Colonic mucosa (tissue), 4 donors: ENCODE measurements around the gene PLPPR1. TPM values are rescaled to one million over a fixed set of nuclear protein-coding genes. Genes with fewer than 3 reads are reported as not detected.

Experiments
- DNase-seq: peaks from one replicate; pipeline ENCODE4 v3.0.0-alpha.2; 2020
- H3K27ac ChIP-seq: fragments of 200-600 bp; one replicate; pipeline ENCODE4 v1.8.0; 2021
- H3K27me3 ChIP-seq: fragments of 200-600 bp; one replicate; pipeline ENCODE4 v1.8.0; 2021
- H3K36me3 ChIP-seq: fragments of 200-600 bp; one replicate; pipeline ENCODE4 v1.8.0; 2021
- H3K4me1 ChIP-seq: fragments of 200-600 bp; one replicate; pipeline ENCODE4 v1.8.0; 2021; ENCODE audit warnings: mild to moderate bottlenecking
- H3K4me3 ChIP-seq: fragments of 200-600 bp; one replicate; pipeline ENCODE4 v1.8.0; 2021
- H3K9ac ChIP-seq, 2 donors: one replicate each; pipeline ENCODE4 v1.7.0; 2013; ENCODE audit warnings: control low read depth in 2 of 2, low read depth in 2 of 2, low read length in 2 of 2
- H3K9me3 ChIP-seq: fragments of 200-600 bp; one replicate; pipeline ENCODE4 v1.8.0; 2021
- intact Hi-C: fragments of 100-400 bp; cut with DNase I; formaldehyde crosslinking; loops from one replicate; pipeline ENCODE4 v1.14.1; 2022
- total RNA-seq, 2 donors: library from RNA; stranded (reverse); fragmentation: NEBNext Ultra II Directional in 1 of 2; extraction: Animal tissue kit (Norgen Biotek cat#: 25700) in 1 of 2; gene quantifications; one replicate each; pipeline ENCODE4 v1.2.1, GENCODE V29; 2021
- TF ChIP-seq, protein P1 (sequence below): fragments of 200-600 bp; IDR thresholded peaks from one replicate; pipeline ENCODE4 v1.8.0; 2022; ENCODE audit warnings: antibody characterized with exemption, mild to moderate bottlenecking
- donor health status: healthy.
- donor health status: DM: no; HTN: no; CAD: no.
- donor health status: DM: no; HTN: no; CAD: no.

Gene PLPPR1
- total RNA-seq, 2 donors from 2014 or later, result 0.25 to 0.69 TPM

DNA sequence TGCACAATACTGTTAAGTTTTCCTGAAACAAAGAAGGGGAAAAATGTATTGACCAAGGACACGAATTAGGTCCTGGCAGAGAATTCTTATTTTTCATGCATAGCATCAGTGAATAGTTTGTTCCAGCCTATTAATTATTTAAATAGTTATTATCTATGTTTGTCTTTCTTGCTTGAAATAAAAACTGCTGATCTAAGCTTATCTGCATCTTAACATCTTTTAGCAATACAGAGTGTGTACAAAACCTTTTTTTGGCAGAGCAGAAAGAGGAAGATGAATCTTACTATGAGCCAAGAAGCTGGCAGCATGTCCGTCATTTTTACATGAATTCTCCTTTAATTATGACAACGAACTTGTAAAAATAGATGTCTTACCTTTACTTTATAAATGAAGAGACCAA is 23.3 kb upstream of the PLPPR1 start:
- TF ChIP-seq, protein P1, sequence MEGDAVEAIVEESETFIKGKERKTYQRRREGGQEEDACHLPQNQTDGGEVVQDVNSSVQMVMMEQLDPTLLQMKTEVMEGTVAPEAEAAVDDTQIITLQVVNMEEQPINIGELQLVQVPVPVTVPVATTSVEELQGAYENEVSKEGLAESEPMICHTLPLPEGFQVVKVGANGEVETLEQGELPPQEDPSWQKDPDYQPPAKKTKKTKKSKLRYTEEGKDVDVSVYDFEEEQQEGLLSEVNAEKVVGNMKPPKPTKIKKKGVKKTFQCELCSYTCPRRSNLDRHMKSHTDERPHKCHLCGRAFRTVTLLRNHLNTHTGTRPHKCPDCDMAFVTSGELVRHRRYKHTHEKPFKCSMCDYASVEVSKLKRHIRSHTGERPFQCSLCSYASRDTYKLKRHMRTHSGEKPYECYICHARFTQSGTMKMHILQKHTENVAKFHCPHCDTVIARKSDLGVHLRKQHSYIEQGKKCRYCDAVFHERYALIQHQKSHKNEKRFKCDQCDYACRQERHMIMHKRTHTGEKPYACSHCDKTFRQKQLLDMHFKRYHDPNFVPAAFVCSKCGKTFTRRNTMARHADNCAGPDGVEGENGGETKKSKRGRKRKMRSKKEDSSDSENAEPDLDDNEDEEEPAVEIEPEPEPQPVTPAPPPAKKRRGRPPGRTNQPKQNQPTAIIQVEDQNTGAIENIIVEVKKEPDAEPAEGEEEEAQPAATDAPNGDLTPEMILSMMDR, result no peak
- H3K9ac ChIP-seq, result no peak overlapping the region
- H3K4me3 ChIP-seq, result no peak overlapping the region
- H3K27ac ChIP-seq, result no peak overlapping the region
- DNase-seq, result no peak
- H3K4me1 ChIP-seq, result no peaks in the 10 kb centered on the region
- no peaks in the 10 kb centered on the region for H3K27me3 ChIP-seq
- intact Hi-C loops, result no loop called here
- no peaks in the 10 kb centered on the region for H3K9me3 ChIP-seq
- H3K36me3 ChIP-seq, result no peaks in the 10 kb centered on the region

DNA sequence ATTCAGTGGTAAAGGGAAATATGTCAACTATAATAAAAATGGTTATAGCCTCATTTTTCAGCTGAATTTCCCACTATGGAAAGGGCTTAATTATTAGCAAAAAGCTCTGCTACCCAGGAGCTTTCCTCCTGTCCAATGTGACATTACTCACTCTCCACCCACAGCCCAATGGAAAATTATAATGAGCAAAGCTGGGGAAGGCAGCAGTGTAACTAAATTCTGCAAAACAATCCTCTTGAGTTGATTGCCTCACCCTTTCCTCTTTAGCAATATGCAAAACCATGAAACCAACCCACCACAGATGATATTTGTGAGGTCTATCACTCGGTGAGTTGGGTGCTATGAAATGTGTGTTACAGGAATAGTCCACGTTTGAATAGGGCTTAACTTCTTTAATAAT is 14.0 kb upstream of the PLPPR1 start:
- no peaks in the 10 kb centered on the region for H3K27me3 ChIP-seq
- no peak for DNase-seq
- H3K4me3 ChIP-seq, result no peak overlapping the region
- H3K27ac ChIP-seq, result no peak overlapping the region
- intact Hi-C loops, result no loop called here
- TF ChIP-seq, protein P1, result no peak
- no peaks in the 10 kb centered on the region for H3K4me1 ChIP-seq
- H3K36me3 ChIP-seq, result no peaks in the 10 kb centered on the region
- no peaks in the 10 kb centered on the region for H3K9me3 ChIP-seq
- H3K9ac ChIP-seq, result no peak overlapping the region

DNA sequence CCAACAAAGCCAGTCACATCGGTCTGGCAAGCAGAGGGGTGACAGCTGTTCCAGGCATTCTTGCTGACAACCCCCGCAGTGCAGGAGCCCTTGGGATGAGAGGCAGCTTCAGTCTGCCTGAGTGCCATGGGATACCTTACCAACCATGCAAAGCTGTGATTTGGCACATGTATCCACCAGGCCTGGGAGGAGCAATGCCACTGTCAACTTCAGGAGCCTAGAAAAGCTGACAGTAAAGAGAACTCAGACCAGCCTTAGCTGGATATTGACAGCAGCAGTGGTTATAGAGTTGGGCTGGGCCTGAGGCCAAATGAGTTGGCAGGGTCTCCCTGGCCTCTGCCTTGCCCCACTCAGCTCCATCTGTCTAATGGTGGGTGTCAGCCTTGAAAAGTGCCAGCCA is 10.1 kb upstream of the PLPPR1 start:
- no peak for DNase-seq
- no peaks in the 10 kb centered on the region for H3K4me1 ChIP-seq
- H3K9ac ChIP-seq, result no peak overlapping the region
- no peaks in the 10 kb centered on the region for H3K27me3 ChIP-seq
- TF ChIP-seq, protein P1, result no peak
- no peak overlapping the region for H3K4me3 ChIP-seq
- H3K9me3 ChIP-seq, result no peaks in the 10 kb centered on the region
- H3K36me3 ChIP-seq, result no peaks in the 10 kb centered on the region
- no peak overlapping the region for H3K27ac ChIP-seq
- intact Hi-C loops, result no loop called here

DNA sequence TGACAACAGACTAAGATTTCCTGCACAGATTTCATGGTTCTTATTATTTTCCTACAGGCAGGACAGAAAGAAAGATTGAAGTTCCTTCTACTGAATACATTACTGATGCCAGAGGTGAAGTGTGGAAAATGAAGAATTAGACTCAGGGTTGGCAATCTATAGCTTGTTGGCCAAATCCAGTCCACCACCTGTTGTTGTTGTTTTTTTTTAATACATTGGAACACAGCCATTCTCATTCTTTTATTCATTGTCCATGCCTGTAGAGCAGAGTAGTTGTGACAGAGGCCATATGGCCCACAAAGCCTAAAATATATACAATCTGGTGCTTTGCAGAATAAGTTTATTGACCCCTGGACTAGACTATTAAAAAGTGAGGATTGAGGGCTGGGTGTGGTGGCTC is 5.8 kb upstream of the PLPPR1 start:
- H3K36me3 ChIP-seq, result no peaks in the 10 kb centered on the region
- intact Hi-C loops, result no loop called here
- TF ChIP-seq, protein P1, result no peak
- no peaks in the 10 kb centered on the region for H3K9me3 ChIP-seq
- H3K4me1 ChIP-seq, result no peaks in the 10 kb centered on the region
- H3K4me3 ChIP-seq, result no peak overlapping the region
- no peak overlapping the region for H3K27ac ChIP-seq
- no peak overlapping the region for H3K9ac ChIP-seq
- no peaks in the 10 kb centered on the region for H3K27me3 ChIP-seq
- DNase-seq, result no peak

DNA sequence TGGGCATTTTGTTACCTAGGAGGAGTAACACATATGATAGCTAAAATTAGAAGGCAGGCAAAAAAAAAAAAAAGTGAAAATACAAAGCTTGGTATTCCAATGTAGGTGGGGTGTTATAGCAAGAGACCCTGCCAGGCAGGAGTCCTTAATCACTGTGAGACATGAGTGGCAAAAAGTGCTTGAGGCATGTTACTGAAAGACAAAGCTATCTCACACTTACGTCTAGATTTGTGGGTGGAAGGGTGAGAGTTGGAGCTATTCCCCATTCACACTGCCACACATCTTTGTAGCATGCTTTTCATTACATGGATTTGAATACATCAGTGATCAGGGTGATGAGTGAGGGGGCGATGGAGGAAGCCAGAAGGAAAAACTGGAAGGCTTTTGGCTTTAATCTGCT is 2.6 kb upstream of the PLPPR1 start:
- DNase-seq, result no peak
- Histone ChIP-seq H3K4me1 (no peaks in the 10 kb centered on the region), H3K4me3 (no peak overlapping the region), H3K36me3 (no peaks in the 10 kb centered on the region), H3K27me3 (peaks cover 18% of the 10 kb centered on the region), H3K9me3 (no peaks in the 10 kb centered on the region), H3K9ac (no peak overlapping the region), H3K27ac (no peak overlapping the region)
- intact Hi-C loops, result no loop called here
- TF ChIP-seq, protein P1, result no peak

DNA sequence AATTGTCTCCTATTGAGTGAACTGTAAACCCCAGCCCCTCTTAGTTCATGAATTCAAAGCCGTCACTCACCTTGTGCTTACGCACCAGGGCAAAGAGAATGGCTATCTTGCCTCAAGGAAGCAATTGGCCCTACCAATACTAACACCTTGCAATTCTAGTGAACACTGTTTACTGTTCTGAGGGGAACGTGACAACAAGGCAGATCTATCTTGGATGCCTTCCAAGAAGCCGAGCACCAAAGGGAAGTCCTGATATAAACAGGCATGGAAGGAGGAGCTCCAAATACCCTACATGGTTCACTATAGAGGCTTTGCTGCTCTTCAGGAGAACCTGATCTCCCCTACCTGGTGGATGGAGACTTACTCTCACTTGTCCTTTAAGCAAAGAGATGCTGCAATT is 1.7 kb upstream of the PLPPR1 start:
- H3K27me3 ChIP-seq, result peaks cover 18% of the 10 kb centered on the region
- H3K4me3 ChIP-seq, result no peak overlapping the region
- intact Hi-C loops, result no loop called here

More for the DNA sequence above, 1.7 kb upstream of the PLPPR1 start:
- Histone ChIP-seq H3K9ac (no peak overlapping the region), H3K27ac (no peak overlapping the region), H3K36me3 (no peaks in the 10 kb centered on the region), H3K9me3 (no peaks in the 10 kb centered on the region), H3K4me1 (no peaks in the 10 kb centered on the region)
- TF ChIP-seq, protein P1, result no peak
- peak; percentile 39 for DNase-seq
